ENCODE results near the gene RASGRF1.

DNA sequence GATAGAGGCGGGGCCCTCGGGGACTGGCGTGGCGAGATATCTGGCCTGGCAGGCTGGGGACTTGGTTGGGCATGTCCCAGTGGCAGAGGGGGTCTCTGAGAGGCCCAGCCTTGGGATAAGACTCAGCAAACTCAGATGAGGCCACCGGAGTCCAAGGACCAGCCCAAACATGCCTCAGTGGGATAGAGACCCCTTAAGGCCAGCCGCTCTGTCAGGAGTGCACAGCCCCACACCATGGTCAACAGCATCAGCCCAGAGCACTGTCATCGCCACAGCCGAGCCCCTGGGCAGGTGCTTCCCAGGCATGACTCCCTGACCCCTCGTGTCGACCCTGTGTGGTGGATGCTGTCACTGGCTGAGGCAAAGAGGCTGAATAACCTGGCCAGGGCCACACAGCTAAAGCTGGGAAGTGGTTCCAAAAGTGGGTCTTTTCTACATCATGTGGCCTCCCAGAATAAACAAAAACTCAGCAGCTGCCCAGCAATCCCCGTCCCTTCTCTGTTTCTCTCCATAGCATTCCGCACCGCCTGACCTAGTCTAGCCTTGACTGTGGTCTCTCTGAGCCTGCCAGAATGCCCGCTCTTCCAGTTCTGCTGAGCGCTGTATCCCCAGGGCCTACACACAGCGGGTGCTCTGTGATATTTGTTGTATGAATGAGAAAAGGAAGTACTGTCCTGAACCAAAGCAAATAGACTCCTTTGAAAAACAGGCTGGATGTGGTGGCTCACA, 160.9 kb downstream of the RASGRF1 start:
- no peak for TF ChIP-seq POLR2A (IDR thresholded peaks at IDR 0.05)
- TF ChIP-seq, protein P1, sequence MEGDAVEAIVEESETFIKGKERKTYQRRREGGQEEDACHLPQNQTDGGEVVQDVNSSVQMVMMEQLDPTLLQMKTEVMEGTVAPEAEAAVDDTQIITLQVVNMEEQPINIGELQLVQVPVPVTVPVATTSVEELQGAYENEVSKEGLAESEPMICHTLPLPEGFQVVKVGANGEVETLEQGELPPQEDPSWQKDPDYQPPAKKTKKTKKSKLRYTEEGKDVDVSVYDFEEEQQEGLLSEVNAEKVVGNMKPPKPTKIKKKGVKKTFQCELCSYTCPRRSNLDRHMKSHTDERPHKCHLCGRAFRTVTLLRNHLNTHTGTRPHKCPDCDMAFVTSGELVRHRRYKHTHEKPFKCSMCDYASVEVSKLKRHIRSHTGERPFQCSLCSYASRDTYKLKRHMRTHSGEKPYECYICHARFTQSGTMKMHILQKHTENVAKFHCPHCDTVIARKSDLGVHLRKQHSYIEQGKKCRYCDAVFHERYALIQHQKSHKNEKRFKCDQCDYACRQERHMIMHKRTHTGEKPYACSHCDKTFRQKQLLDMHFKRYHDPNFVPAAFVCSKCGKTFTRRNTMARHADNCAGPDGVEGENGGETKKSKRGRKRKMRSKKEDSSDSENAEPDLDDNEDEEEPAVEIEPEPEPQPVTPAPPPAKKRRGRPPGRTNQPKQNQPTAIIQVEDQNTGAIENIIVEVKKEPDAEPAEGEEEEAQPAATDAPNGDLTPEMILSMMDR (IDR thresholded peaks at IDR 0.05), result no peak
